GM12878 (cell line): Measurements from ENCODE around the gene IFIT3. TPM values are rescaled to one million over a fixed set of nuclear protein-coding genes. Genes with fewer than 3 reads are reported as not detected.
A peak's percentile ranks its signal among the peaks of the same experiment; 100 is the strongest.

Experiments
- CHD4 ChIP-seq: fragments of 200-600 bp; sonication (generic); IDR thresholded peaks from 2 replicates; pipeline ENCODE4 v1.6.1; 2016; ENCODE audit warnings: mild to moderate bottlenecking
- PML ChIP-seq: IDR thresholded peaks from 2 replicates; pipeline ENCODE4 v1.6.1; 2012; ENCODE audit warnings: low read length, inconsistent platforms
- RAD21 ChIP-seq: IDR thresholded peaks from 2 replicates; pipeline ENCODE4 v1.6.1; 2011; ENCODE audit warnings: mild to moderate bottlenecking, low read depth, low read length, moderate library complexity; ENCODE audit not compliant: insufficient read depth
- RUNX3 ChIP-seq: IDR thresholded peaks from 2 replicates; pipeline ENCODE4 v1.6.1; 2012; ENCODE audit warnings: low read length, inconsistent platforms
- TCF12 ChIP-seq: IDR thresholded peaks from 2 replicates; pipeline ENCODE4 v1.6.1; 2011; ENCODE audit warnings: low read depth, mild to moderate bottlenecking, low read length
- ZBTB33 ChIP-seq: fragments of 450-650 bp; IDR thresholded peaks from 2 replicates; pipeline ENCODE4 v1.6.1; 2017; ENCODE audit warnings: mild to moderate bottlenecking
- ZNF622 ChIP-seq: fragments of 450-650 bp; IDR thresholded peaks from 2 replicates; pipeline ENCODE4 v1.6.1; 2017; ENCODE audit warnings: mild to moderate bottlenecking, inconsistent platforms
- polyA plus RNA-seq, 11 experiments: library from polyadenylated mRNA; depleted of rRNA in 4 of 11; unstranded in 6 of 11; stranded (reverse) in 5 of 11; fragments of >200 nt; fragmentation: Nextera tagmentation in 4 of 11; fragmentation: Illumina TruSeq in 1 of 11; extraction: Ambion mirVana in 4 of 11; extraction: Trizol in 1 of 11; gene quantifications; 1 replicate in 1 of 11; 2 replicates in 10 of 11; pipeline versions ENCODE4 v1.2.1 to v1.2.3, GENCODE V29; 2011 to 2016; ENCODE audit warnings: inconsistent platforms in 2 of 11, missing spikeins in 2 of 11, low read depth in 1 of 11
- total RNA-seq, 4 experiments: library from RNA; depleted of rRNA in 3 of 4; stranded (reverse); fragments of >200 nt in 3 of 4; fragmentation: Illumina TruSeq in 1 of 4; extraction: Trizol in 1 of 4; gene quantifications; 2 replicates each; pipeline versions ENCODE4 v1.2.1 to v1.2.3, GENCODE V29; 2013 to 2021
- TF ChIP-seq, protein P1 (sequence below): fragments of 450-650 bp; IDR thresholded peaks from 2 replicates; pipeline ENCODE4 v1.6.1; 2016; ENCODE audit warnings: mild to moderate bottlenecking

The IFIT3 gene
- total and polyA plus RNA-seq, 10 of the 15 experiments (the other 5 are each of a cell fraction or from before 2014, with no cell fraction given): 27.0 to 70.2 (median 51.1) TPM

DNA sequence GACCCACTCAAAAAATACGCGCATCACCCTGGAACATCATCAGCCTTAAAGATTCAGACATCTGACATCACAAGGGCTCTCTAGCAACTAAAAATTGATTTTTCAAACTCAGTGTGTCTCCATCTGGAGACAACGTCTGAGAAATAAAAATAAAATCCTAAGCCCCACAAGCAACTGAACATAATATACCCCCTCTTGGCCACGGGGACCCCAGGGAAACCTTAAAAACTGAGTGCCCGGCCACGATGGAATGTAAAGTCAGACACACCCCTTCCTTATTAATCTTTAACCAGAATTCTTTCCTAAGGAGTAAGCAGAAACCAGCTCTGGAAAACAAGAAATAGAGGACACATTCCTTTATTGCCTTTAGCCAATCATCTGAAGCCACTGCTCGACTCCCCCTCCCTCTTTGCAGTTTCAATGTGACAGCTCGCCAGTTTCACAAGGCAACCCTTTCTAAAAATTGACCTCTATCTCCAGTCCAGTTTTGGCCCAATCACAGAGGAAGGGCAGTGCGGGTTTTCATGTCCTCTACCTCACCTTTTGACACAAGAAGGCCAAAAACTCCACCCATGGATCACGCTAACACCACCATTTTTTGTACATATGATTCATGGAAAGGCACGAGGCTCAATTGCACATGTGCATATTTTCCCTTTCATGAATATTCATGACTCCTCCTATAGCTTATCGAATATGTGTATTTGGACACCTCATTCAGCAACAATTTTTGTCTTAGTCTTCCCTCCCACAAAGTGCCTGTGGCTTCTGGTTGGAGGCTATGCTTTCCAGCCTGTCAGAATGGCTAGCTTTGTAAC lies 24.2 kb downstream of the IFIT3 start (continued):
- TF ChIP-seq TCF12 (no peak), PML (0 out of 2 replicates have a peak, but pooled peaks have one; percentile 9), ZBTB33 (no peak), RAD21 (no peak), RUNX3 (0 out of 2 replicates have a peak, but pooled peaks have one; percentile 31), CHD4 (no peak), ZNF622 (no peak)
- TF ChIP-seq, protein P1, sequence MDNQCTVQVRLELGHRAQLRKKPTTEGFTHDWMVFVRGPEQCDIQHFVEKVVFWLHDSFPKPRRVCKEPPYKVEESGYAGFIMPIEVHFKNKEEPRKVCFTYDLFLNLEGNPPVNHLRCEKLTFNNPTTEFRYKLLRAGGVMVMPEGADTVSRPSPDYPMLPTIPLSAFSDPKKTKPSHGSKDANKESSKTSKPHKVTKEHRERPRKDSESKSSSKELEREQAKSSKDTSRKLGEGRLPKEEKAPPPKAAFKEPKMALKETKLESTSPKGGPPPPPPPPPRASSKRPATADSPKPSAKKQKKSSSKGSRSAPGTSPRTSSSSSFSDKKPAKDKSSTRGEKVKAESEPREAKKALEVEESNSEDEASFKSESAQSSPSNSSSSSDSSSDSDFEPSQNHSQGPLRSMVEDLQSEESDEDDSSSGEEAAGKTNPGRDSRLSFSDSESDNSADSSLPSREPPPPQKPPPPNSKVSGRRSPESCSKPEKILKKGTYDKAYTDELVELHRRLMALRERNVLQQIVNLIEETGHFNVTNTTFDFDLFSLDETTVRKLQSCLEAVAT: no peak
- TF ChIP-seq, all 136 proteins: peak for 8
